ENCODE data around the gene NOL4L. TPM values are rescaled to one million over a fixed set of nuclear protein-coding genes. Genes with fewer than 3 reads are reported as not detected.
A peak's percentile ranks its signal among the peaks of the same experiment; 100 is the strongest.

NOL4L gene
- total RNA-seq, 2 donors from 2014 or later: 18.0 to 59.7 TPM

- DNase-seq (ENCODE audit: low spot score): no peak
These were observed 46.6 kb downstream of the NOL4L start for GRCh38 chr20:32538526-32538939.

GRCh38 chr20:32537657-32538525 lies 47.2 kb downstream of the NOL4L start:
- no peak for TF ChIP-seq POLR2AphosphoS5 (IDR thresholded peaks at IDR 0.05)
- no peak for TF ChIP-seq CTCF (IDR thresholded peaks at IDR 0.05)
- TF ChIP-seq POLR2A (IDR thresholded peaks at IDR 0.05): no peak
- WGBS: 66% methylated on average over 18 of the region's 18 CpGs
- no peaks in the 10 kb centered on the region for H3K4me1 ChIP-seq (replicated peaks)
- no peaks in the 10 kb centered on the region for H3K9me3 ChIP-seq
- intact Hi-C loops (cut with DNase I): no loop called here
- no peaks in the 10 kb centered on the region for H3K27me3 ChIP-seq (replicated peaks; ENCODE audit: insufficient read depth)
- no peak for DNase-seq (ENCODE audit: low spot score)
- no peaks in the 10 kb centered on the region for H3K36me3 ChIP-seq
- no peak overlapping the region for H3K4me3 ChIP-seq
- no peak overlapping the region for H3K27ac ChIP-seq

More at GRCh38 chr20:32538526-32538939, 46.6 kb downstream of the NOL4L start:
- Histone ChIP-seq H3K36me3 (no peaks in the 10 kb centered on the region), H3K9me3 (no peaks in the 10 kb centered on the region), H3K4me3 (no peak overlapping the region), H3K27ac (no peak overlapping the region), H3K4me1 (replicated peaks) (no peaks in the 10 kb centered on the region), H3K27me3 (replicated peaks; ENCODE audit: insufficient read depth) (no peaks in the 10 kb centered on the region)
- WGBS: 20% methylated on average over 15 of the region's 16 CpGs
- TF ChIP-seq CTCF (IDR thresholded peaks at IDR 0.05): no peak
- TF ChIP-seq POLR2A (IDR thresholded peaks at IDR 0.05): no peak
- no peak for TF ChIP-seq POLR2AphosphoS5 (IDR thresholded peaks at IDR 0.05)
- intact Hi-C loops (cut with DNase I): no loop called here

GRCh38 chr20:32536851-32537656 lies 48.1 kb downstream of the NOL4L start:
- TF ChIP-seq POLR2A (IDR thresholded peaks at IDR 0.05) (no peak), CTCF (IDR thresholded peaks at IDR 0.05) (no peak), POLR2AphosphoS5 (IDR thresholded peaks at IDR 0.05) (no peak)
- no peaks in the 10 kb centered on the region for H3K27me3 ChIP-seq (replicated peaks; ENCODE audit: insufficient read depth)
- 8% methylated on average over 43 of the region's 62 CpGs for WGBS
- H3K4me3 ChIP-seq: peak overlapping the region; percentile 40 to 48
- H3K4me1 ChIP-seq (replicated peaks): no peaks in the 10 kb centered on the region
- no peak for DNase-seq (ENCODE audit: low spot score)
- H3K27ac ChIP-seq: no peak overlapping the region
- no peaks in the 10 kb centered on the region for H3K36me3 ChIP-seq
- H3K9me3 ChIP-seq: no peaks in the 10 kb centered on the region
- intact Hi-C loops (cut with DNase I): no loop called here

GRCh38 chr20:32535953-32536823 lies 48.9 kb downstream of the NOL4L start:
- TF ChIP-seq CTCF (IDR thresholded peaks at IDR 0.05): no peak
- TF ChIP-seq POLR2A (IDR thresholded peaks at IDR 0.05): no peak
- TF ChIP-seq POLR2AphosphoS5 (IDR thresholded peaks at IDR 0.05): no peak
- WGBS: 6% methylated on average over 40 of the region's 68 CpGs
- no peaks in the 10 kb centered on the region for H3K36me3 ChIP-seq
- H3K4me1 ChIP-seq (replicated peaks): no peaks in the 10 kb centered on the region
- H3K27ac ChIP-seq: peak overlapping the region in 1 of 2 donors; percentile 20
- no peak for DNase-seq (ENCODE audit: low spot score)
- H3K27me3 ChIP-seq (replicated peaks; ENCODE audit: insufficient read depth): no peaks in the 10 kb centered on the region
- H3K4me3 ChIP-seq: peak overlapping the region; percentile 40 to 48
- intact Hi-C loops (cut with DNase I): no loop called here
- H3K9me3 ChIP-seq: no peaks in the 10 kb centered on the region
